ENCODE results near the gene RABL6.

RABL6 gene

GRCh38 chr9:136855461-136856078 is 47.8 kb downstream of the RABL6 start:
- H3K4me3 ChIP-seq (ENCODE audit: low read depth, low read length): no peak overlapping the region
- no peak for DNase-seq (ENCODE audit: low read depth)
- in situ Hi-C loops (cut with HindIII; ENCODE audit: low sequenced_read_pairs): no loop called here
- TF ChIP-seq CTCF (IDR thresholded peaks at IDR 0.05; ENCODE audit: low read depth, low read length, missing control alignments): no peak

GRCh38 chr9:136856079-136856476 is 48.3 kb downstream of the RABL6 start:
- in situ Hi-C loops (cut with HindIII; ENCODE audit: low sequenced_read_pairs): no loop called here
- no peak for TF ChIP-seq CTCF (IDR thresholded peaks at IDR 0.05; ENCODE audit: low read depth, low read length, missing control alignments)
- H3K4me3 ChIP-seq (ENCODE audit: low read depth, low read length): no peak overlapping the region
- DNase-seq (ENCODE audit: low read depth): no peak

GRCh38 chr9:136856541-136857141 is 48.9 kb downstream of the RABL6 start:
- DNase-seq (ENCODE audit: low read depth): no peak
- in situ Hi-C loops (cut with HindIII; ENCODE audit: low sequenced_read_pairs): no loop called here
- no peak overlapping the region for H3K4me3 ChIP-seq (ENCODE audit: low read depth, low read length)
- peak; percentile 8 for TF ChIP-seq CTCF (IDR thresholded peaks at IDR 0.05; ENCODE audit: low read depth, low read length, missing control alignments)

GRCh38 chr9:136857166-136857565 is 49.4 kb downstream of the RABL6 start:
- TF ChIP-seq CTCF (IDR thresholded peaks at IDR 0.05; ENCODE audit: low read depth, low read length, missing control alignments): no peak
- in situ Hi-C loops (cut with HindIII; ENCODE audit: low sequenced_read_pairs): no loop called here
- no peak for DNase-seq (ENCODE audit: low read depth)
- no peak overlapping the region for H3K4me3 ChIP-seq (ENCODE audit: low read depth, low read length)

- in situ Hi-C loops (cut with HindIII; ENCODE audit: low sequenced_read_pairs): no loop called here
- no peak overlapping the region for H3K4me3 ChIP-seq (ENCODE audit: low read depth, low read length)
- DNase-seq (ENCODE audit: low read depth): no peak
- TF ChIP-seq CTCF (IDR thresholded peaks at IDR 0.05; ENCODE audit: low read depth, low read length, missing control alignments): no peak
These were observed 50.0 kb downstream of the RABL6 start for GRCh38 chr9:136857581-136858412.

GRCh38 chr9:136858452-136858843 is 50.7 kb downstream of the RABL6 start:
- in situ Hi-C loops (cut with HindIII; ENCODE audit: low sequenced_read_pairs): no loop called here
- no peak for DNase-seq (ENCODE audit: low read depth)
- TF ChIP-seq CTCF (IDR thresholded peaks at IDR 0.05; ENCODE audit: low read depth, low read length, missing control alignments): no peak
- no peak overlapping the region for H3K4me3 ChIP-seq (ENCODE audit: low read depth, low read length)

Measured in astrocyte of the cerebellum (primary cell).